Measurements from ENCODE around the gene TUBB3.

GRCh38 chr16:89969741-89970410 lies 46.7 kb downstream of the TUBB3 start:
- TF ChIP-seq CTCF (IDR thresholded peaks at IDR 0.05) = no peak
- no peak for TF ChIP-seq EZH2 (IDR thresholded peaks at IDR 0.05; ENCODE audit: borderline replicate concordance, insufficient read depth, low read depth, low read length, poor library complexity, severe bottlenecking)

Measured in B cell (primary cell).